ENCODE results near the gene PRKACA.

- TF ChIP-seq CTCF (IDR thresholded peaks at IDR 0.05; ENCODE audit: low read length), result no peak
- no peak for TF ChIP-seq EZH2 (optimal IDR thresholded peaks at IDR 0.05; ENCODE audit: low read depth, low read length)
- TF ChIP-seq EZH2phosphoT487 (IDR thresholded peaks at IDR 0.05; ENCODE audit: low read length), result no peak
Measured at GRCh38 chr19:14146789-14147216, 29.2 kb upstream of the PRKACA start.
